ENCODE results near the gene NABP2. TPM values are rescaled to one million over a fixed set of nuclear protein-coding genes. Genes with fewer than 3 reads are reported as not detected.

NABP2 gene
- total and polyA plus RNA-seq, 2 of the 4 experiments (the other 2 are of a cell fraction) = 29.2 to 37.4 TPM

DNA sequence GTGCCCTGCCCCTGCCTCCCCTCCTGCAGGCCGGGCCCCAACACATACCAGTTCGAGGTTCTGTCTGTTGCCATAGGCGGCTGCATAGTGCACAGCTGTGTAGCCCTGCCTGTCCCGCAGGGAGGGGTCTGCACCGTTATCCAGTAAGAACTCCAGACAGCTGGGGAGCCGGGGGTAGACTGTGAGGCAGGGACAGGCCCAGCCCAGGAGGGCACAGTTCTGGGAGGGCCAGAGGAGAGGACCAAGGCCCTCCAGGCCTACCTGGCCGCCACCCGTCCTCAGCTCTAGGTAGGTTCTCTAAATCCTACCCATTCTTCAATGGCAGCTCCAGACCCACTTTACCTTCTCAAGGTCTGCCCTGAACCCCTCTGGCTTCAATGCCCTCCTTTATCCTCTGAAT is 24.6 kb downstream of the NABP2 start:
- ATAC-seq (ENCODE audit: low read depth) = no peak
- Histone ChIP-seq H3K4ac (ENCODE audit: low read depth, low read length) (no peak overlapping the region), H3K4me1 (ENCODE audit: control insufficient read depth, insufficient read depth, low read length) (peaks cover 6% of the 10 kb centered on the region), H3K4me3 (ENCODE audit: insufficient read depth, low read depth, low read length) (no peak overlapping the region), H3K27ac (ENCODE audit: insufficient read depth, low read length) (no peak overlapping the region), H3K9ac (ENCODE audit: low read depth, low read length) (no peak overlapping the region), H2BK20ac (ENCODE audit: low read depth, low read length) (no peak overlapping the region), H4K20me1 (ENCODE audit: insufficient read depth, low read length) (peaks cover 29% of the 10 kb centered on the region), H3K36me3 (ENCODE audit: control insufficient read depth, insufficient read depth, low read length) (peaks cover 76% of the 10 kb centered on the region), H2BK15ac (ENCODE audit: low read depth, low read length) (no peak overlapping the region), H2AK9ac (replicated peaks; ENCODE audit: low read depth, low read length, poor library complexity) (no peak overlapping the region), H3K4me2 (ENCODE audit: low read depth, low read length) (no peak overlapping the region), H3K9me1 (ENCODE audit: insufficient read depth, low read length) (peaks cover 9% of the 10 kb centered on the region; the same call in 1 of the 2 replicates), H3K56ac (ENCODE audit: extremely low read depth, insufficient read depth, low read length) (no peak overlapping the region), H3K14ac (replicated peaks; ENCODE audit: low read depth, low read length) (no peak overlapping the region), H4K8ac (ENCODE audit: low read depth in 2 of 2, low read length in 2 of 2) (no peak overlapping the region), H2BK120ac (ENCODE audit: low read depth, low read length) (no peak overlapping the region), H3K27me3 (ENCODE audit: control insufficient read depth, insufficient read depth, low read length) (no peaks in the 10 kb centered on the region), H2BK5ac (ENCODE audit: low read depth, low read length, poor library complexity, severe bottlenecking) (no peak overlapping the region), H4K91ac (ENCODE audit: insufficient read depth, low read depth, low read length) (no peak overlapping the region), H4K5ac (ENCODE audit: low read depth, low read length) (no peak overlapping the region), H3K79me1 (ENCODE audit: low read depth in 1 of 2, low read length in 2 of 2) (peaks cover 26 to 62% of the 10 kb centered on the region in 2 experiments), H2AFZ (replicated peaks; ENCODE audit: low read length, poor library complexity) (no peak overlapping the region), H2AK5ac (ENCODE audit: low read depth, low read length) (no peak overlapping the region), H3K9me3 (ENCODE audit: control insufficient read depth, insufficient read depth, low read length) (no peaks in the 10 kb centered on the region), H3K18ac (ENCODE audit: low read depth, low read length) (no peak overlapping the region), H3K23ac (ENCODE audit: low read depth, low read length) (no peak overlapping the region)
- in situ Hi-C loops (cut with MboI; ENCODE audit: low sequenced_read_pairs) (no loop called here), intact Hi-C loops (cut with micrococcal nuclease) (no loop called here), dilution Hi-C loops (cut with HindIII; ENCODE audit: low sequenced_read_pairs, unreplicated experiment) (no loop called here)
- WGBS, 2 experiments (ENCODE audit: extremely low coverage in 2 of 2, insufficient read length in 1 of 2) = 100% methylated on average over 1 of the region's 8 CpGs; no CpG with 5 or more reads in 1 of the 2 experiments
- BruUV-seq (replicated peaks) = no TSS peak
- DNase-seq = no peak
- ChIA-PET POLR2A (ENCODE audit: unreplicated experiment) (interaction anchor here (0.5 kb wide), 1 partner anchor 9 kb away, joined by 3 read pairs; no protein-coding TSS in a partner anchor), CTCF (no interaction called here)
- TF ChIP-seq CEBPB (IDR thresholded peaks at IDR 0.05; ENCODE audit: low read depth, low read length) = no peak
- TF ChIP-seq MAFK (IDR thresholded peaks at IDR 0.05; ENCODE audit: low read depth, low read length) = no peak
- no peak for TF ChIP-seq NFE2L2 (IDR thresholded peaks at IDR 0.05; ENCODE audit: low read depth, low read length)
- no peak for TF ChIP-seq FOS (IDR thresholded peaks at IDR 0.05; ENCODE audit: low read depth, low read length)
- TF ChIP-seq SMC3 (IDR thresholded peaks at IDR 0.05; ENCODE audit: low read depth, low read length) = no peak
- TF ChIP-seq, protein P1, sequence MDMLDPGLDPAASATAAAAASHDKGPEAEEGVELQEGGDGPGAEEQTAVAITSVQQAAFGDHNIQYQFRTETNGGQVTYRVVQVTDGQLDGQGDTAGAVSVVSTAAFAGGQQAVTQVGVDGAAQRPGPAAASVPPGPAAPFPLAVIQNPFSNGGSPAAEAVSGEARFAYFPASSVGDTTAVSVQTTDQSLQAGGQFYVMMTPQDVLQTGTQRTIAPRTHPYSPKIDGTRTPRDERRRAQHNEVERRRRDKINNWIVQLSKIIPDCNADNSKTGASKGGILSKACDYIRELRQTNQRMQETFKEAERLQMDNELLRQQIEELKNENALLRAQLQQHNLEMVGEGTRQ (IDR thresholded peaks at IDR 0.05; ENCODE audit: low read depth, low read length) = no peak
- no peak for TF ChIP-seq MXI1 (IDR thresholded peaks at IDR 0.05; ENCODE audit: borderline replicate concordance, low read depth, low read length)
- no peak for TF ChIP-seq CHD1 (IDR thresholded peaks at IDR 0.05; ENCODE audit: low read depth, low read length)
- no peak for TF ChIP-seq POLR2A (IDR thresholded peaks at IDR 0.05; ENCODE audit: low read depth, low read length)
- TF ChIP-seq RAD21 (IDR thresholded peaks at IDR 0.05; ENCODE audit: low read length) = no peak
